OCI-M1 (cell line): ENCODE data around the gene TUBGCP6.
"Not testable (repeated sequence)": the region's sequence is repeated elsewhere in the genome, so short reads cannot be mapped to it uniquely, and the experiment has no call there.

ENCODE experiments used
- DNase-seq: peaks from one replicate; lab custom pipeline; 2025; lab: John Stamatoyannopoulos, UW

The TUBGCP6 gene

DNA sequence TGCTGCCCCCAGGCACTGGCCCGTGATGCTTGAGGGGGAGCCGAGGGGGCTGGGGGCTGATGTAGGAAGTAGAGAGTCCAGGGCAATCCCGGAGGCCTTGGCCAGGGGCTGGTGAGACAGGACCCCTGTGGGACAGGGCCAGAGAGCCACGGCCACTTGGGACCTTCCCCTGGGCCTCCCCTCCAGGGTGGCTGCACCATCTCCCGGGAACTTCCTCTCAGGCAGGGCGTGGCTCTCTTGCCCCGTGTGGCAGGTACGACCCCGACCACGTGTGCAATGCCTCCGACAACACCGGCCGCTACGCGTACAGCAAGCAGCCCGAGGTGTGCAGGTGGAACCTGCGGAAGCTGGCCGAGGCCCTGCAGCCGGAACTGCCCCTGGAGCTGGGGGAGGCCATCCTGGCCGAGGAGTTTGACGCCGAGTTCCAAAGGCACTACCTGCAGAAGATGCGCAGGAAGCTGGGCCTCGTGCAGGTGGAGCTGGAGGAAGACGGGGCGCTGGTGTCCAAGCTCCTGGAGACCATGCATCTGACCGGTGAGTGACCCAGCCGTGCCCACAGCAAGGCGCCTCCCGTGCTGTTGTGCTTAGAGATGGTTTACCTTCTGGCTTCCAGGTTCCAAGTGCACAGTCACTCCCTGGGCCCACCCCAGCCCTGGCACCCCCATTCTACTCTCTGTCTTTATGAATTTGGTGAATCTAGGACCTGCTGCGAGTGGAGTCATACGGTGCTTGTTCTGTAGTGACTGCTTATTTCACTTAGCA lies 34.3 kb downstream of the TUBGCP6 start:
- no peak for DNase-seq

DNA sequence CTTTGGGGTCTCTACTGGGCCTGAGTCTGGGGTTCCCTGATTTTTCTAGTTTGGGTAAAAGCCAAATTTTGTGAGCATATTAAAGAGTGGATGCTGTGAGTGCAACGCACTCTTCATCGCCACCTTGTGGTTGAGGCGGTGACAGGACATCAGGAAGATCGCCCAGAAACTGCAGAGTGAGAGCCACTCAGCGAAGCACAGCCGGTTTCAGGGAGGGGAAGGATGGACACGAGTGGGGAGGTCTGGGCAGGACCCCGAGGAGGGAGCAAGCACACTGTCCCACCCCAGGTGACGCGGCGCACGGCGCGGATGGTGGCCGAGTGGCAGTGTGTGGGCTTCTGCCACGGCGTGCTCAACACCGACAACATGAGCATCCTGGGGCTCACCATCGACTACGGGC lies 34.9 kb downstream of the TUBGCP6 start:
- peak; percentile 72 for DNase-seq

DNA sequence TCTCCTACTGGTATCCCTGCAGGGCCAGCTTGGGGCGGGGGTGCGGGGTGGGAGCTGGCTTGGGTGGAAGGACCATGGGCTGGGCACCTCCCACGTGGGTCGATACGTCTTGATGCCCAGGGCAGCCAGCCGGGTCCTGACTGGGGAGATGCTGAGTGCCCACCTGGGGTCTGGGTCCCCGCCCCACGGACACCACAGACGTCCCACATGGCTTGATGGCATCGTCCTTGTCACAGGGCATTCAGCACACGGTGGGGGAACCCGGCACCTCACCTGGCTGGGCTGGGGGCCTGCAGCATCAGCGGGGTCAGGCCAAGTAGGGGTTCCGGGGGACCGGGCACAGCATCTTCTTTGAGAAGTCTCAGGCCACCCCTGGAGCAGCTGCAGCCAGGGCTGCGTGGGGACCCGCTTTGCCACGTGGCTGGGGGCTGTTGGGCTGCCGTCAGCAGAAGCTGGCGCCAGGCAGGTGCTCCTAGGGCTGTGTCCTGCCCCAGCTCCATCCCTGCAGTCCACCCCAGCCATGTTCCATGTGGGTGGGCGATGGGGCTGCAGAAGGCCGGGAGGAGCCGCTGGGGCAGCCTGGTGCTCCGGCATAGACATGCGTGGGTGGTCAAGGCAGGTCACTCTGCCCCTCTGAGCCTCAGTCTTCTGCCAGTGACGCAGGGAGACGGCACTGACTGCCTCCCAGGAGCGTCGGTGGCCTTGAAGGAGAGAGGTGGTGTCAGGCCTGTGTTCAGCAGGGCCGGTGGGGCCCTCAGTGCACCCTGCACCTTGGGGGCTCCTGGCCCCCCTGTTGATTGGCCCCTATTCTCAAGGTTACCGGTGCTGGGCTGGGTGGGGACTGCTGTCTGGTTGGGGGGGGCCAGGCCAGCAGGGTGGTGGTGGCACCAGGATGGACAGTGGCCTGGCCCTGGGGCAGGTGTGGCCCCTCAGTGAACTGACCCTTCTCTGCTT lies 35.6 kb downstream of the TUBGCP6 start:
- DNase-seq = no peak

DNA sequence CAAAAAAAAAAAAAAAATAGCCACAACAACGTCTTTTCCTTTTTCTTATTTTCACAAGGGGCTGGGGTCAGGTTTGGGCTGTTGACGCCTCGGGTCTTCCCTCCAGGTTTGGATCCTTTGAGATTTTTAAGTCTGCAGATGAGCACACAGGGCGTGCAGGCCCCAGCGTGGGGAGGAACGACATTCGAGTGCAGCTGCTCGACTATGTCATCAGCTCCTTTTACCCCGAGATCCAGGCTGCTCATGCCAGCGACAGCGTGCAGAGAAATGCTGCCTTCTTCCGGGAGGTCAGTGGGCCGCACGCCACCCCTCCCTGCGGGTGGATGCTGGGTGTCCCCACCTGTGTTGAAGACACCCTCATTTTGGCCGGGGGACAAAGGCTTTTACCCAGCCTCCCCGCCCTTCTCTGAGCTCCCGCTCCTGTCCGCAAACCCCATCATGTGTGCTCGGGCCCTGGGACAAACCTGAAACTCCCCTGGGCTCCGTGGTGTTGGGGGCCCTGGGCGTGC lies 36.3 kb downstream of the TUBGCP6 start:
- DNase-seq = no peak

DNA sequence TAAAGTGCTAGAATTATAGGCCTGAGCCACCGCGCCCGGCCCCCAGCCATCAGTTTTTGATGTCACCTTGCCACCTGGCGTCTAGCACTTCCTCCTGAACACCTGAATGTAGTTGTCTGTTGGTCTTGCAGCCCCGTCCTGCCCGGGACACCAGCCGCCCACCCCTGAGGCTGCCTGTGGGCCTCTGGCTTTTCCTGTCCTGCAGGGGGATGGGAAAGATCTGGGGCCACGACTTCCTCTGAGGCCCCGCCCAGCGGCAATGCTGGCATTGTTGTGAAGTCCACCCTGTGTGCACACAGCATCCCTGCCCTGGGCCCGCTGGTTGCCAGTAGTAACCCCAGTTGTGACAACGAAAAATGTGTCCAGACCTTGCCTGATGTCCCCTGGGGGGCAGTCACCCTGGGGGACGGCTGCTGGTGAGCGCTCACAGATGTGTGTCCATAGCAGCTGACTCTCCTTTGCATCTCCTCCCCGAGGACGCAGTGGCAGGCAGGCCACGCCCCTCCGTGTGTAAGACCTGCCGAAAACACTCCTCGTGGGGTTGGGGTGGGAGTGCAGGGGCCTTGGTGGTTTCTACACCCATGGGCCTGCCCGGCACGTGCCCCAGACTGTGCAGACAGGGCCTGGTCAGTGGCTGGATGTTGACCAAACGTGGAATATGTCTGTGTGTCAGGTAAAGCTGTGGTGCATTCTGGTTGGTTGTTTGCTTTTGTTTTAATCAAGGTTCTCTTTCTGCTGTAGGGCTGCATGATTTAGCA lies 37.3 kb downstream of the TUBGCP6 start:
- DNase-seq = no peak

DNA sequence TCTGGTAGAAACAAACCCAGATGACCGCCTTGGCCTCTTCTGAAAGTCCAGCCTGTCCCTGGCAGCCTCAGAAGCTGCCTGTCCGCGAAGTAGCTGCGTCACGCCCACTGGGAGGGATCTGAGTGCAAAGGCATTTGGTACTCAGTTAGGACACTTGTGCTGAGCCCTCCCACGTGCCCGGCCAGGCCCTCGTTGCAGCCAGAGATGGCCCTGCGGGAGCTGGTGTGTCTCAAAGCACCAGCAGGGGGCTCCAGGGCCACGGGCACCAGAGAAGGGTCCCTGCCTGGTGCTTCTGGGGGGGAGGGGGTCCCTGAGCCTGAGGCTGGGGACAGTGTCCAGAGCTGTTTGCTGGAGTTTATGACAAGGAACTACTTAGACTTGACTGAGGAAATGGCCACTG lies 38.2 kb downstream of the TUBGCP6 start:
- DNase-seq = peak; percentile 30

DNA sequence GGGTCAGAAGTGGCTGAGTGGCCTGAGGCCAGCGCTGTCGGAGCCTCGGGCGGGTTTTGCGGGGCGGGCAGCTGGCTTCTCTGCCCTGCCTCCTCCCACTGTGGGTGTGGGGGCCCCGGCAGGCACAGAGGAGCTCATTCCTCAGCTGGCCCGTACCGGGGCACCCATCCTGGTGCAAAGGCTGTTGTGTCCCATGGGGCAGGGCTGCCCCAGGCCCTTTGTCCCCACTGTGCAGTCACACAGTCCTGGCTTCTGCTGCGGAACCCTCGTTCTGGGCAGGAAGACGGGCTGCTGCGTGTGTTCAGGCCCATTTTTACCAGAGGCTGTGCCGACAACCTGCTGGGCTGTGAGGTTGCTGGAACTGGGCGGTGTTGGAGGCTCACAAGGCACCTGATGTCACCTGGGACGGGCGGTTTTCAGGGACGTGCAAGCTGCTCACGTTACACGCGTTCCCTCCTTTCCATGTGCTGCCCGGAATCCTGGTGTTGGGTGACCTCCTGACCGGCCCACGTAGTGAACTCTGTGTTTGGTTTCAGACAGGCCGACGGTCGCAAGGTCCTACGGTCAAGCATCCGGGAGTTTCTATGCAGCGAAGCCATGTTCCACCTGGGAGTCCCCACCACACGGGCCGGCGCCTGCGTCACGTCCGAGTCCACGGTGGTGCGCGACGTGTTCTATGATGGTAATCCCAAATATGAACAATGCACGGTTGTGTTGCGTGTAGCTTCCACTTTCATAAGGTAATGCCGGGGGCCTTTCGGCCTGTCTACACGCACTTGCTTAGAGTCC lies 38.8 kb downstream of the TUBGCP6 start:
- DNase-seq = no peak

DNA sequence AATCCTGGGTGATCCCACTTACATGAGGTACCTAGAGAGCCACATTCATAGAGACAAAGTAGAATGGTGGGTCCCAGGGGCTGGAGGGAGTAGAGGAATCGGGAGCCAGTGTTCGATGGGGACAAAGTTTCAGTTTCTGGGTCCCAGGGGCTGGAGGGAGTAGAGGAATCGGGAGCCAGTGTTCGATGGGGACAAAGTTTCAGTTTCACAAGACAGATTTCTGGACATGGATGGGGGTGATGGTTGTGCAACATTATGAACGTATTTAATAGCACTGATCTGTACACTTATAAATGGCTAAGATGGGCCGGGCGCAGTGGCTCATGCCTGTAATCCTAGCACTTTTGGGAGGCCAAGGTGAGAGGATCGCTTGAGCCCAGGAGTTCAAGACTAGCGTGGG lies 39.8 kb downstream of the TUBGCP6 start:
- DNase-seq = not testable (repeated sequence)

DNA sequence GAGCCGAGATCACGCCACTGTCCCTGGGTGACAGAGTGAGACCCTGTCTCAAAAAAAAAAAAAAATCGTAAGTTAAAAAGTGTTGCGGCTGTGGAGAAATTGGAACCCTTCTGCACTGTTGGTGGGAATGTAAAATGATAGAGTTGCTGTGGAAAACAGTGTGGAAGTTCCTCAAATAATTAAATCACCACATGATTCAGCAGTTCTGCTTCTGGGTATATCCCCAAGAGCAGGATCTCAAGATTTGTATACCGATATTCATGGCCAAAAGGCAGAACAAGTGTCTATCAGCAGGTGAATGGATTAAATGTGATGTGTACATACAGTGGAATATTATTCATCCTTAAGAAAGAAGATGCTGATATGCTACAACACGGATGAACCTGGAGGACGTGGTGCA lies 40.3 kb downstream of the TUBGCP6 start:
- no peak for DNase-seq

DNA sequence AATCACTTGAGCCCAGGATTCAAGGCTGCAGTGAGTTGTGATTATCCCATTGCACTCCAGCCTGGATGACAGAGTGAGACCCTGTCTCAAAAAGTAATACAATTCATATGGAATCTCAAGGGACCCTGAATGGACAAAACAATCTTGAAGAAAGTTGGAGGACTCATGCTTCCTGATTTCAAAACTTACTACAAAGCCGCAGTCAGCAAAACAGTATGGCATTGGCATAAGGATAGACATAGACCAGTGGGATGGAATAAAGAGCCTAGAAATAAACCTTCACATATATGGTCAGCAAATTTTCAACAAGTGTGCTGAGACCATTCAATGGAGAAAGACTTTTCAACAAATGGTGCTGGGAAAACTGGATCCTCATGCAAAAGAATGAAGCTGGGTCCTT lies 41.5 kb downstream of the TUBGCP6 start:
- no peak for DNase-seq

DNA sequence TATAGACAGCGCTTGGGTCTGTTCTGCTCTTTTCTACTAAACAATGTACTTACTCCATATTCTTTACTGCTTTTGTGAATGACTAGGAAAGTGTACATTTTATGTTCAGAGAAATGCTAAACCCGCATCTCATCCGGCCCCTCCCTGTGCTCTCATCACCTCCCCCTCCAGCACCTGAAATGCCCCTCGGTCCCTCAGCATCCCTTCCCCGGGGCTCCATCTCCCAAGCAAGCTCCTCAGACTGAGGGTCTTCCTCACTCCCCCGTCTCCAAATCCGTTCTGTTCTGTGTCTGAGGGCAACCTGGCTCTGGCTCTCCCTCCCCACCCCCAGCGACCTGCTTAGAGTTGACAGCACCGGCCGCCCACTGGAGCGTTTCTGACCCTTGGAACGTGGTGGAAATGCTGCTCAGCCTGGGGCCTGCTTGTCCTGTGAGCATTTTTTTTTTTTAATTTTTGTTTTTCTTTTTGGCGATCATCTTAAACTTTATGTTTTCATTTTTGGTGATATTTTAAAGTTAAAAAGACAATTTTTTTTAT lies 42.6 kb downstream of the TUBGCP6 start:
- DNase-seq = no peak

DNA sequence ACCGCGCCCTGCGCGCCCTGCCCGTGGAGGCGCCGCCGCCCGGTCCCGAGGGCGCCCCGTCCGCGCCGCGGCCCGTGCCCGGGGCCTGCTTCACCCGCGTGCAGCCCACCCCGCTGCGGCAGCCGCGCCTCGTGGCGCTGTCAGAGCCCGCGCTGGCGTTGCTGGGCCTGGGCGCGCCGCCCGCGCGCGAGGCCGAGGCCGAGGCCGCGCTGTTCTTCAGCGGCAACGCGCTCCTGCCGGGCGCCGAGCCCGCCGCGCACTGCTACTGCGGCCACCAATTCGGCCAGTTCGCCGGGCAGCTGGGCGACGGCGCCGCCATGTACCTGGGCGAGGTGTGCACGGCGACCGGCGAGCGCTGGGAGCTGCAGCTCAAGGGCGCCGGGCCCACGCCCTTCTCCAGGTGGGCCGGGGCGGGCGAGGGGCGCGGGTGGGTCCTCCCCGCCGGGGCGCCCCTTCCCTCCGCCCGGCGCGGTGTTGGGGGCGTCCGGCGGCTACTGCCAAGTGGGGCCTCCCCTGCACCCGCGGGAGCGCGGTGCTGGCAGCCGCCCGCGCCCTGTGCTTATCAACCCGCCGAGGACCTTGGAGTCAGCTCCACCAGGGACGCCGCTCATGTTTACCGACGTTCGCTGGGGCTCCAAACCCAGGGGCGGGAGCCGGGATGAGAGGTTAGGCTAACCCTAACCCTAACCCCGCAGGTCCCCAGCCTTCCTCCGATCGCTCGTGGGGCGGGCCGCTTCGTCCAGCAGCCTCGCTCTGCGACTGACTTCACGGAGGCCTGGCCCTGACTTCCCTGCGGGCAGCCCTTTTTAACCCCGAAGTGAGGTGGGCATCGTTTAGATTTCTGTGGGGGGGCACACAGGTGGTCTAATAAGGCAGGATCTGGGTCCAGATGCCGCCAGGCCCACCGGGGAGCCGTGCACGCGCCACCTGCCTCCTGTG lies 43.4 kb downstream of the TUBGCP6 start:
- DNase-seq = peak; percentile 34

DNA sequence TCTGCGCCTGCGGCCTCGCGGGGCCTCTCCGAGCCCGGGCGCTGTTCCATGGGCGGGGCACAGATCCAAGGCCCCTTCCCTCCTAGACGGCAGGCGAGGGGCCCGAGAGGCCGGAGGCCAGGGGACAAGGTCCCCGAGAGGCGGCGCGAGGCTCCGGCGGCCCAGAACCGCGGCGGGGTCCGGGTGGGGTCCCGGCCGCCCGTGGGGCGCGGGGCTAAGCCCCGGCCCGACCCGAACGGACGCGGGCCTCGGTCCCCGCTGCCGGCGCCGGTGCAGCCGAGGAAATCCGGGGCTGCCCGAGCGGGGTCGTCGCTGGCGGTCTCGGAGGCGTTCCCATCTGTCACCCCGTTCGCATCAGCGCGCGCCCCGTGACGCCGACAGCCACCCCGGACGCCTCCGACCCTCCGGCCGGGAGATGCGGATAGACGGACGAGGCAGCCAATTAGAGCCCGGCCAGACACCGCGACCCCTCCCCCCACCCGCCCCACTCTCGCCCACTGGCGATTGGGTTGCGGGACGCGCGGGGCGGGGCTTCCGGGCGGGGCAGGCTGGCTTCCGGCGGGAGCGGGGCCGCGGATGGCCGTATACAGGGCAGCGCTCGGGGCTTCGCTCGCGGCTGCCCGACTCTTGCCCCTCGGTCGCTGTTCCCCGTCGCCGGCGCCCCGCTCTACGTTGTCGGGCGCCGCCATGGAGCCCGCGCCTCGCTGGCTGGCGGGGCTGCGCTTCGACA lies 44.2 kb downstream of the TUBGCP6 start, which contains the start of gene SELENOO:
SELENOO (plus strand) TSS at position 551 of the 730 bp plus-strand sequence; CDS start at position 577, 26 bp downstream.
- DNase-seq = peak; percentile 94

DNA sequence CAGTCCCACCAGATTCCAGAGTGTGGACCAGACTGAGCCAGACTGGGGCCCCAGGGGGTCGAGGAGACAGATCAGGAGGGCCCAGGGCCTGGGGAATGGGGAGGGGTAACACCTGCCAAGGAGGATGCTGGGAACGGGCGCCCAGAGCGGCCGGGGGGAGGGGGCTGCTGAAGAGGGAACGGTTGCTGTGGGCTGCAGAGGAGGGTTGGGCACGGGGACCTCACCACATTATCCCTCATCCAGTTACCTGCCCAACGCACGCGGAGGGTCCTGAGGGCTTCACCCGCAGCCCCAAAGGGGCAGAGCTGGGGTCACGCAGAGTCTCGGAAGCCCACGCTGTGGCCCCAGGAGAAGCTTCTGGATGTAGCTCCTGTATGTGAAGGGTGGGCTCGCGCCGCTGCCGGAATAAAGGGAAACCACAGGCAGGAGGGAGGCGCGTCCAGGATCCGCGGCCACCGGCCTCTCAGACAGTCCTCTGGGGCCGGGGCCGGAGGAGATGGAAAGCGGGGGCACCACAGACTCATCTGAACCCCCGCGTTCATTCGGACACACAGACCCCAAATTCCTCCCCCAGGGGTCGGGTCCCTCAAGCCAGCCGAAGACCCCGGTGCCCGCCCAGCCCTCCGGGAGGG lies 44.9 kb downstream of the TUBGCP6 start:
- DNase-seq = peak; percentile 31

DNA sequence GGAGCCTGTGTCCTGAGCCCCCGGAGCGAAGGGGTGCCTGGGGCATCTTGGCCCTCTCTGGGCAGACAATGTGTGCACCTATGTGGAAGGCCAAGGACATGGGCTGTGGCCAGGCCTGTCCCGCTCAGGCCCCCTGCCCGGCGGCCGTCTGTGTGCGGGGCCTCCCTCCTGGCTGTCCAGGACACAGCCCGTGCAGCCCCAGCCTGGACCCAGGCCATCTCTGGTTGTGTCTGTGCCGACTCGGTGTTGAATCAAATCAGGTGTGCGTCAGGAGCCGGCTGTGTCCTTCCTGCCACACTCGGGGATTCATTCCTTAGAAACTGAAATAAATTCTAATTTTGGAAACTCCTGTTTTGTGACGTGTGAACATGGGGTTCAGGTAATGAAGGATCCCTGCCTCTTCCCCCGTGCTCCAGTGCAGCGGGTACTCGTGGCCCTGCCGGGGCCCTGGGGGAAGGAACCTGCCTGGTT lies 45.5 kb downstream of the TUBGCP6 start:
- no peak for DNase-seq

DNA sequence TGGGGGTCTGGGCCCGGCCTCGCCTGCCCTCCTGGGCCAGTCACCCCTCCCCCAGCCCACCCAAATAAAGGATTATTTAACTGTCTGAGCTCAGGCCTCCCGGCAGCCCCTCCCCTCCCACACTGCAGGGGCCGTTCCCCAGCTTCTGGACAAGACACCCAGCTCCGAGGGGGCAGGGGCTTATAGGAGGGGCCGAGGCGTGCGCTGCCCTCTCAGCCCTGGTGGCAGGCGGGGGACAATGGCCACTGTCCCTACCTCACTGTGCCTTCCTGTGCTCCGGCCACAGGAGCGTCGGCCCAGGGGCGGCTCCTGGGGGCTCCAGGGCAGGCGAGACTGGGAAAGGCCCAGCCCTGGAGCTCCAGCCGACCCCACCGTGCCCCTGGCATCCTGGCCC lies 46.2 kb downstream of the TUBGCP6 start:
- no peak for DNase-seq

DNA sequence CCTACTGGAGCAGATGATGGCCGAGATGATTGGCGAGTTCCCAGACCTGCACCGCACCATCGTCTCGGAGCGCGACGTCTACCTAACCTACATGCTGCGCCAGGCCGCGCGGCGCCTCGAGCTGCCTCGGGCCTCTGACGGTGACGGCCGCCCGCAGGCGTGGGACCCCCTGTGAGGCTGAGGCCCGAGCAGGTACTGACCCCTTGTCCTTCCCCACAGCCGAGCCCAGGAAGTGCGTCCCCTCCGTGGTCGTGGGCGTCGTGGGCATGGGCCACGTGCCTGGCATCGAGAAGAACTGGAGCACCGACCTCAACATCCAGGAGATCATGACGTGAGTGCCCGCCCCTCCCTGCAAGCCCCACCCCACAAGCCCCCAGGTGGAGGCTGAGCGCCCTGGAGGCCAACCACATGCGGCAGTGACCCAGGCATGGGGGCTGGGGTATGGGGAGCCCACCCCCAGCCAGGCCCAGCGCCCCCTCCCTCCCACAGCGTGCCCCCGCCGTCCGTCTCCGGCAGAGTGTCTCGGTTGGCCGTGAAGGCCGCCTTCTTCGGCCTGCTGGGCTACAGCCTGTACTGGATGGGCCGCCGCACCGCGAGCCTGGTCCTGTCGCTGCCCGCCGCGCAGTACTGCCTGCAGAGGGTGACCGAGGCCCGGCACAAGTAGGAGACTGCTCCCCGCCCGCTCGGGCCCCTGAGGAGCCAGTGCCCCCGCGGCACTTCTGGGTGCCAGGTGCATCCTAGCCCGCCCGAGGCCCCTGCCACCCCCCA lies 46.8 kb downstream of the TUBGCP6 start:
- DNase-seq = no peak
